Ascending aorta (tissue), 2 donors: ENCODE results near the gene IGDCC3. TPM values are rescaled to one million over a fixed set of nuclear protein-coding genes. Genes with fewer than 3 reads are reported as not detected.
A peak's percentile ranks its signal among the peaks of the same experiment; 100 is the strongest.

Experiments used
- DNase-seq, 2 donors: peaks; one replicate each; pipeline ENCODE4 v3.0.0-alpha.2; 2019; ENCODE audit warnings: low spot score in 2 of 2
- H3K27ac ChIP-seq, 2 donors: fragments of 200-600 bp; sonication (generic); one replicate each; pipeline ENCODE4 v1.5.1; 2016 to 2017; ENCODE audit warnings: mild to moderate bottlenecking in 1 of 2
- H3K27me3 ChIP-seq: fragments of 200-600 bp; sonication (generic); one replicate; pipeline ENCODE4 v1.5.1; 2017
- H3K36me3 ChIP-seq, 2 donors: fragments of 200-600 bp; sonication (generic); one replicate each; pipeline ENCODE4 v1.5.1; 2016
- H3K4me1 ChIP-seq, 2 donors: fragments of 200-600 bp; sonication (generic); one replicate each; pipeline ENCODE4 v1.5.1; 2016 to 2017; ENCODE audit warnings: mild to moderate bottlenecking in 1 of 2
- H3K4me3 ChIP-seq, 2 donors: fragments of 200-600 bp; sonication (generic); one replicate each; pipeline ENCODE4 v1.5.1; 2016 to 2017; ENCODE audit warnings: mild to moderate bottlenecking in 1 of 2
- H3K9me3 ChIP-seq, 2 donors: fragments of 200-600 bp; sonication (generic); one replicate each; pipeline ENCODE4 v1.5.1; 2016
- intact Hi-C: fragments of 100-400 bp; cut with DNase I; formaldehyde crosslinking; loops from one replicate; pipeline ENCODE4 v1.15.1; 2023
- total RNA-seq: library from RNA; depleted of rRNA; stranded (reverse); fragments of >200 nt; gene quantifications from one replicate; pipeline ENCODE4 v1.1.0, GENCODE V29; 2016
- TF ChIP-seq, protein P1 (sequence below), 3 experiments: fragments of 200-600 bp in 2 of 3; fragments of 450-650 bp in 1 of 3; sonication (generic) in 2 of 3; IDR thresholded peaks; one replicate each; pipeline ENCODE4 v1.5.1; 2016 to 2019; ENCODE audit warnings: antibody characterized with exemption in 3 of 3, mild to moderate bottlenecking in 1 of 3, moderate library complexity in 1 of 3

The IGDCC3 gene
- total RNA-seq, 1 donor from 2014 or later = not detected

DNA sequence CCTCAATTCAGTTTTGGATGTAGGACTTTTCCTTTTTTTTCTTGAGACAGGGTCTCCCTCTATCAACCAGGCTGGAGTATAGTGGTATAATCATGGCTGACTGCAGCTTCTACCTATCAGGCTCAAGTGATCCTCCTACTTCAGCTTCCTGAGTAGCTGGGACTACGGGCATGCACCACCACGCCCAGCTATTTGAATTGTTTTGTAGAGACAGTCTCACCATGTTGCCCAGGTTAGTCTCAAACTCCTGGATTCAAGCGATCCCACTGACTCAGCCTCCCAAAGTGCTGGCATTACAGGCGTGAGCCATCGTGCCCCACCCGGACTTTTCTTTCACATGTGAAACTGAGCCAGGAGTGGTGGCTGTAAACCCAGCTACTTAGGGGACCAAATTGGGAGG is 69.8 kb downstream of the IGDCC3 start:
- peaks cover 0 to 9% of the 10 kb centered on the region in 2 donors for H3K4me1 ChIP-seq
- DNase-seq = no peak
- no peak overlapping the region for H3K4me3 ChIP-seq
- H3K36me3 ChIP-seq = no peaks in the 10 kb centered on the region
- TF ChIP-seq, protein P1, sequence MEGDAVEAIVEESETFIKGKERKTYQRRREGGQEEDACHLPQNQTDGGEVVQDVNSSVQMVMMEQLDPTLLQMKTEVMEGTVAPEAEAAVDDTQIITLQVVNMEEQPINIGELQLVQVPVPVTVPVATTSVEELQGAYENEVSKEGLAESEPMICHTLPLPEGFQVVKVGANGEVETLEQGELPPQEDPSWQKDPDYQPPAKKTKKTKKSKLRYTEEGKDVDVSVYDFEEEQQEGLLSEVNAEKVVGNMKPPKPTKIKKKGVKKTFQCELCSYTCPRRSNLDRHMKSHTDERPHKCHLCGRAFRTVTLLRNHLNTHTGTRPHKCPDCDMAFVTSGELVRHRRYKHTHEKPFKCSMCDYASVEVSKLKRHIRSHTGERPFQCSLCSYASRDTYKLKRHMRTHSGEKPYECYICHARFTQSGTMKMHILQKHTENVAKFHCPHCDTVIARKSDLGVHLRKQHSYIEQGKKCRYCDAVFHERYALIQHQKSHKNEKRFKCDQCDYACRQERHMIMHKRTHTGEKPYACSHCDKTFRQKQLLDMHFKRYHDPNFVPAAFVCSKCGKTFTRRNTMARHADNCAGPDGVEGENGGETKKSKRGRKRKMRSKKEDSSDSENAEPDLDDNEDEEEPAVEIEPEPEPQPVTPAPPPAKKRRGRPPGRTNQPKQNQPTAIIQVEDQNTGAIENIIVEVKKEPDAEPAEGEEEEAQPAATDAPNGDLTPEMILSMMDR (IDR thresholded peaks at IDR 0.05) = no peak
- no peaks in the 10 kb centered on the region for H3K9me3 ChIP-seq
- intact Hi-C loops = no loop called here
- H3K27ac ChIP-seq = no peak overlapping the region
- no peaks in the 10 kb centered on the region for H3K27me3 ChIP-seq

DNA sequence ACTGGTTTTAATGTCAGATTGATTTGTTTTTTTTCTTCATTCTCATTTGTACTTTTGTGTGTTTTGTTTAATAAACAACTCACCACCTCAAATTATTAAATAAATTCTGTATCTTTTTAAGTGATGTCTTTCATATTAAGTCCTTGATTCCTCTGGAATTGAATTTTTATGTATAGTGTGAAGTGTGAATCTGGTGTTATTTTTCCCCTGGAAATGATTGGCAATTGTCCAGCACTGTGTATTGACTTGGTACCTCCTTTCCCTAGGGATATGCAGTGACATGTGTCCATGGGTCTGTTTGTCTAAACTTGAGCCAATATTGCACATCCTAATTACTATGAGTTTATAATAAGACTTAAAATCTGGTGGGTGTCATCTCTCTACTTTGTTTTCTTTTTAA is 71.3 kb downstream of the IGDCC3 start:
- no peak overlapping the region for H3K27ac ChIP-seq
- H3K4me3 ChIP-seq = no peak overlapping the region
- DNase-seq = no peak
- H3K27me3 ChIP-seq = no peaks in the 10 kb centered on the region
- H3K9me3 ChIP-seq = no peaks in the 10 kb centered on the region
- intact Hi-C loops = no loop called here
- TF ChIP-seq, protein P1 (IDR thresholded peaks at IDR 0.05) = no peak
- peaks cover 0 to 9% of the 10 kb centered on the region in 2 donors for H3K4me1 ChIP-seq
- no peaks in the 10 kb centered on the region for H3K36me3 ChIP-seq

DNA sequence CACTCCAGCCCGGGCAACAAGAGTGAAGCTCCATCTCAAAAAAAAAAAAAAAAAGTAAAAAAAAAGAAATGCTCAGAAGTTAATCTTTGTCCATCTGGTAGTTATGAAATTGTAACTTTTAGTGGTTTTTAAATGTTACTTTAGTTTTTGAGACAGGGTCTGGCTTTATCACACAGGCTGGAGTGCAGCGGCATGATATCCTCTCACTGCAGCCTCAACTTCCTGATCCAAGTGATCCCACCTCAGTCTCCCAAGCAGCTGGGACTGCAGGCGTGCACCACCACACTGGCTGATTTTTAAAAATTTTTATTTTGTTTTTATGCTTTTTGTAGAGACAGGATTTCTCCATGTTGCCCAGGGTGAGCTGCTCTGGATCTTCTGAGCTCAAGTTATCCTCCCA is 72.0 kb downstream of the IGDCC3 start:
- intact Hi-C loops = no loop called here
- Histone ChIP-seq H3K4me3 (no peak overlapping the region), H3K36me3 (no peaks in the 10 kb centered on the region), H3K27me3 (no peaks in the 10 kb centered on the region), H3K27ac (no peak overlapping the region), H3K9me3 (no peaks in the 10 kb centered on the region), H3K4me1 (peaks cover 0 to 9% of the 10 kb centered on the region in 2 donors)
- TF ChIP-seq, protein P1 (IDR thresholded peaks at IDR 0.05) = no peak
- no peak for DNase-seq

DNA sequence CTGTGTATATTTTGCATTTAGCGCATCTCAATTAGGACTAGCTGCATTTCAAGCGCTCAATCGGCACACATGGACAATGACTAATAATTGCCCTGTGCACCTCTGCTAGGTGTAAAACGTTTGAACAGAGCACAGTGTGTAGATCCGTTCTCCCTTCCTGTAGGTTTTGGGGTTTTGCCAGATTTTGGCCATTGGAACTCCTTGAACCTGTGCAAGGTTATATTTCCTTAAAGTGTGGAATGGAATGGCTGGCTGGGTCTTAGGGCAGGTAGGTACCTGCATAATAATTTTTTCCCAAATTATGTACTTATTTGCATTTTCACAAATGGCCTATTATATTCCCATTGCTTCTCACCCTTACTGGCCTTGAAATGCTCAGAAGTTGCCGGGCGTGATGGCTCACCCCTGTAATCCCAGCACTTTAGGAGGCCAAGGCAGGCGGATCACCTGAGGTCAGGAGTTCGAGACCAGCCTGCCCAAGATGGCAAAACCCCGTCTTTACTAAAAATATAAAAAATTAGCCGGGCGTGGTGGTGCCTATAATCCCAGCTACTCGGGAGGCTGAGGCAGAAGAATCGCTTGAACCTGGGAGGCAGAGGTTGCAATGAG is 72.5 kb downstream of the IGDCC3 start:
- Histone ChIP-seq H3K4me3 (peak overlapping the region; percentile 58 to 73), H3K27ac (peak overlapping the region; percentile 81 to 85), H3K9me3 (no peaks in the 10 kb centered on the region), H3K4me1 (peaks cover 0 to 9% of the 10 kb centered on the region in 2 donors), H3K36me3 (no peaks in the 10 kb centered on the region), H3K27me3 (no peaks in the 10 kb centered on the region)
- TF ChIP-seq, protein P1 (IDR thresholded peaks at IDR 0.05) = no peak
- intact Hi-C loops = no loop called here
- DNase-seq = no peak

DNA sequence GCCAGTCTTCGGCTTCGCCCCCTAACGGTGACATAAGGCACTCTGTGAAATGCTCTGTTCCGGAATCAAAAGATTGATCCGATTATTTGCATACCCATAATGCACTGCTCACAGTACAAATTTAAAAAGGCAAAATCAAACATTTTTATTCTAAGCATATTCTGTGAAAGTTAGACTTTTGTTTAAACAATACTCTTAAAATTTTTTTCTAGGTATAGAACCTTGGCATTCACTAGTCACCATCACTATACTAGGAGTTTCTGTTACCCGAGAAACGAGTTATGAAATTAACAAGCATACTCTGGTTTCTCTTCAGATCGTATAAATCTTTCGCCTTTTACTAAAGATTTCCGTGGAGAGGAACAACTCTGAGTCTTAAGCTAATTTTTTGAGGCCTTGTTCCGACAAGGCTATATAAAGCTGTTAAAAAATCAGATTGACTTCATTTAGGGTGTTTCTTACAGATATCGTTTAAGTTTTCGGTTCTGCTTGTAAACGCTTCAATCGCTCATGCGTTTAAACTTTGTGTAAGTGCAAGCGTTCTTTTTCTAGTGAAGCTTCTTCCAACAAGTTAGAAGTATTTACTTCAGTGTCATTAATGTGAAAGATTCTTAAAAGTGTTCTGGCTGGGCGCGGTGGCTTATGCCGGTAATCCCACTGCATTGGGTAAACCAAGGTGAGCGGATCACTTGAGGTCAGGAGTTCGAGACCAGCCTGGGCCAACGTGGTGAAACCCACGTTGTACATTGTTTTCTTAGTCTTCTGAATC is 73.2 kb downstream of the IGDCC3 start, which contains the start of gene RNU5B-1:
RNU5B-1 (plus strand) TSS at position 297 of the 769 bp plus-strand sequence.
- Histone ChIP-seq H3K4me3 (peak within 1 kb of the TSS; percentile 58 to 73), H3K36me3 (no peaks in the 10 kb centered on the region), H3K27me3 (no peaks in the 10 kb centered on the region), H3K27ac (peak within 1 kb of the TSS; percentile 81 to 85), H3K4me1 (peaks cover 0 to 9% of the 10 kb centered on the region in 2 donors), H3K9me3 (no peaks in the 10 kb centered on the region)
- TF ChIP-seq, protein P1 (IDR thresholded peaks at IDR 0.05) = peak; percentile 74 to 87 (median 79)
- intact Hi-C loops = loop anchor here (1.0 to 5.0 kb wide), 2 partner anchors 9 to 1418 kb away; no protein-coding TSS in a partner anchor
- DNase-seq = peak in 1 of 2 donors; percentile 85
